Activated naive CD8-positive, alpha-beta T cell treated with anti-CD3 and anti-CD28 coated beads, Interleukin-2, amount 10 ng/mL, durations not matched to agents 7 days and 5 days (primary cell): ENCODE measurements around the gene IGSF8. TPM values are rescaled to one million over a fixed set of nuclear protein-coding genes. Genes with fewer than 3 reads are reported as not detected.
A peak's percentile ranks its signal among the peaks of the same experiment; 100 is the strongest.

Experiments
- ATAC-seq: fragments of 150-1000 bp; cut with Tn5 transposase; one replicate; pipeline ENCODE4 v1.10.0; 2021; ENCODE audit warnings: low read depth, moderate library complexity
- POLR2A ChIA-PET: fragments of 350-600 bp; sonication (Branson Sonifier 250); formaldehyde crosslinking; loops from one replicate; lab custom pipeline; 2021; ENCODE audit warnings: antibody characterized with exemption; lab: Charles Lee
- DNase-seq: peaks from one replicate; pipeline ENCODE4 v3.0.0; 2021
- H3K27ac Mint-ChIP-seq: one replicate; pipeline ENCODE4 v1.8.0; 2022; ENCODE audit warnings: mild to moderate bottlenecking, mixed read lengths
- H3K27me3 Mint-ChIP-seq: one replicate; pipeline ENCODE4 v1.8.0; 2022; ENCODE audit warnings: mild to moderate bottlenecking, moderate library complexity, mixed read lengths
- H3K36me3 Mint-ChIP-seq: one replicate; pipeline ENCODE4 v1.8.0; 2021; ENCODE audit warnings: mild to moderate bottlenecking, mixed read lengths
- H3K4me1 Mint-ChIP-seq: one replicate; pipeline ENCODE4 v1.8.0; 2021; ENCODE audit warnings: mixed read lengths
- H3K4me3 Mint-ChIP-seq: one replicate; pipeline ENCODE4 v1.8.0; 2022; ENCODE audit warnings: mild to moderate bottlenecking, moderate library complexity, mixed read lengths
- H3K9me3 Mint-ChIP-seq: one replicate; pipeline ENCODE4 v1.8.0; 2021; ENCODE audit warnings: mixed read lengths
- total RNA-seq, 2 experiments: library from RNA; stranded (reverse); gene quantifications; one replicate each; pipeline ENCODE4 v1.2.3, GENCODE V29; 2021

IGSF8 gene
- total RNA-seq, 2 experiments from 2014 or later = 39.8 to 44.6 TPM

- H3K36me3 Mint-ChIP-seq = peaks cover 2% of the 10 kb centered on the region
- peaks cover 16% of the 10 kb centered on the region for H3K4me1 Mint-ChIP-seq
- POLR2A ChIA-PET = no interaction called here
- DNase-seq = no peak
- no peaks in the 10 kb centered on the region for H3K9me3 Mint-ChIP-seq
- peaks cover 54% of the 10 kb centered on the region for H3K27me3 Mint-ChIP-seq
- ATAC-seq = no peak
- no peak overlapping the region for H3K4me3 Mint-ChIP-seq
- no peak overlapping the region for H3K27ac Mint-ChIP-seq
Measured at GRCh38 chr1:160074865-160075264, 23.6 kb downstream of the IGSF8 start.

GRCh38 chr1:160071289-160071688, 27.1 kb downstream of the IGSF8 start:
- Mint-ChIP-seq H3K4me1 (peaks cover 13% of the 10 kb centered on the region), H3K9me3 (no peaks in the 10 kb centered on the region), H3K36me3 (peaks cover 2% of the 10 kb centered on the region), H3K27ac (no peak overlapping the region), H3K27me3 (peaks cover 49% of the 10 kb centered on the region), H3K4me3 (no peak overlapping the region)
- no peak for ATAC-seq
- POLR2A ChIA-PET = no interaction called here
- no peak for DNase-seq

- peak; percentile 68 for DNase-seq
- H3K27ac Mint-ChIP-seq = no peak overlapping the region
- peak; percentile 84 for ATAC-seq
- H3K27me3 Mint-ChIP-seq = peaks cover 53% of the 10 kb centered on the region
- POLR2A ChIA-PET = no interaction called here
- no peaks in the 10 kb centered on the region for H3K9me3 Mint-ChIP-seq
- H3K4me3 Mint-ChIP-seq = peak overlapping the region; percentile 91
- peaks cover 2% of the 10 kb centered on the region for H3K36me3 Mint-ChIP-seq
- peaks cover 13% of the 10 kb centered on the region for H3K4me1 Mint-ChIP-seq
Measured at GRCh38 chr1:160070243-160071163, 27.9 kb downstream of the IGSF8 start.

- H3K4me3 Mint-ChIP-seq = peak within 1 kb of the TSS; percentile 91
- POLR2A ChIA-PET = interaction anchor here (0.5 kb wide), 1 partner anchor 66 kb away, joined by 3 read pairs; no protein-coding TSS in a partner anchor
- no peaks in the 10 kb centered on the region for H3K9me3 Mint-ChIP-seq
- H3K36me3 Mint-ChIP-seq = peaks cover 2% of the 10 kb centered on the region
- ATAC-seq (no peak), DNase-seq (no peak)
- H3K4me1 Mint-ChIP-seq = peaks cover 13% of the 10 kb centered on the region
- H3K27ac Mint-ChIP-seq = no peak within 1 kb of the TSS
- peaks cover 47% of the 10 kb centered on the region for H3K27me3 Mint-ChIP-seq
Measured at GRCh38 chr1:160069460-160070231, 28.8 kb downstream of the IGSF8 start, which contains the start of gene KCNJ10. KCNJ10 (minus strand) TSS chr1:160070160; CDS start chr1:160042532, 27,628 bp downstream.

- Mint-ChIP-seq H3K36me3 (peaks cover under 1% of the 10 kb centered on the region), H3K27me3 (peaks cover 50% of the 10 kb centered on the region), H3K27ac (no peak overlapping the region), H3K4me1 (peaks cover 13% of the 10 kb centered on the region), H3K9me3 (no peaks in the 10 kb centered on the region), H3K4me3 (no peak overlapping the region)
- DNase-seq (no peak), ATAC-seq (no peak)
- POLR2A ChIA-PET = no interaction called here
Measured at GRCh38 chr1:160068225-160068624, 30.2 kb downstream of the IGSF8 start.

- no peak overlapping the region for H3K27ac Mint-ChIP-seq
- H3K9me3 Mint-ChIP-seq = no peaks in the 10 kb centered on the region
- ATAC-seq = no peak
- peaks cover 13% of the 10 kb centered on the region for H3K4me1 Mint-ChIP-seq
- H3K36me3 Mint-ChIP-seq = no peaks in the 10 kb centered on the region
- DNase-seq = no peak
- H3K27me3 Mint-ChIP-seq = peaks cover 43% of the 10 kb centered on the region
- H3K4me3 Mint-ChIP-seq = no peak overlapping the region
- POLR2A ChIA-PET = no interaction called here
Measured at GRCh38 chr1:160066829-160067745, 31.3 kb downstream of the IGSF8 start.

- Mint-ChIP-seq H3K9me3 (no peaks in the 10 kb centered on the region), H3K27me3 (peaks cover 28% of the 10 kb centered on the region), H3K27ac (no peak overlapping the region), H3K4me1 (no peaks in the 10 kb centered on the region), H3K36me3 (no peaks in the 10 kb centered on the region), H3K4me3 (no peak overlapping the region)
- POLR2A ChIA-PET = no interaction called here
- no peak for ATAC-seq
- DNase-seq = no peak
Measured at GRCh38 chr1:160064746-160065145, 33.7 kb downstream of the IGSF8 start.

- H3K27ac Mint-ChIP-seq = no peak overlapping the region
- no peak overlapping the region for H3K4me3 Mint-ChIP-seq
- POLR2A ChIA-PET = no interaction called here
- peaks cover 23% of the 10 kb centered on the region for H3K27me3 Mint-ChIP-seq
- no peaks in the 10 kb centered on the region for H3K36me3 Mint-ChIP-seq
- no peak for ATAC-seq
- H3K4me1 Mint-ChIP-seq = no peaks in the 10 kb centered on the region
- no peak for DNase-seq
- H3K9me3 Mint-ChIP-seq = no peaks in the 10 kb centered on the region
Measured at GRCh38 chr1:160064164-160064563, 34.3 kb downstream of the IGSF8 start.

GRCh38 chr1:160063176-160063575, 35.2 kb downstream of the IGSF8 start:
- no peak for ATAC-seq
- Mint-ChIP-seq H3K9me3 (no peaks in the 10 kb centered on the region), H3K36me3 (no peaks in the 10 kb centered on the region), H3K4me3 (no peak overlapping the region), H3K27ac (no peak overlapping the region), H3K27me3 (peaks cover 17% of the 10 kb centered on the region), H3K4me1 (no peaks in the 10 kb centered on the region)
- no peak for DNase-seq
- POLR2A ChIA-PET = no interaction called here

- POLR2A ChIA-PET = no interaction called here
- peaks cover 20% of the 10 kb centered on the region for H3K27me3 Mint-ChIP-seq
- no peaks in the 10 kb centered on the region for H3K36me3 Mint-ChIP-seq
- ATAC-seq = no peak
- no peaks in the 10 kb centered on the region for H3K9me3 Mint-ChIP-seq
- no peak overlapping the region for H3K27ac Mint-ChIP-seq
- H3K4me1 Mint-ChIP-seq = no peaks in the 10 kb centered on the region
- H3K4me3 Mint-ChIP-seq = no peak overlapping the region
- no peak for DNase-seq
Measured at GRCh38 chr1:160062230-160062532, 36.2 kb downstream of the IGSF8 start.

GRCh38 chr1:160061369-160062229, 36.8 kb downstream of the IGSF8 start:
- Mint-ChIP-seq H3K9me3 (no peaks in the 10 kb centered on the region), H3K4me3 (no peak overlapping the region), H3K27me3 (peaks cover 26% of the 10 kb centered on the region), H3K4me1 (no peaks in the 10 kb centered on the region), H3K27ac (no peak overlapping the region), H3K36me3 (no peaks in the 10 kb centered on the region)
- no peak for DNase-seq
- POLR2A ChIA-PET = no interaction called here
- ATAC-seq = no peak

- H3K4me3 Mint-ChIP-seq = no peak overlapping the region
Measured at GRCh38 chr1:160058087-160058486, 40.3 kb downstream of the IGSF8 start.

More at GRCh38 chr1:160058087-160058486, 40.3 kb downstream of the IGSF8 start:
- H3K9me3 Mint-ChIP-seq = no peaks in the 10 kb centered on the region
- H3K4me1 Mint-ChIP-seq = peaks cover 2% of the 10 kb centered on the region
- peaks cover 30% of the 10 kb centered on the region for H3K27me3 Mint-ChIP-seq
- POLR2A ChIA-PET = no interaction called here
- no peak for DNase-seq
- no peak overlapping the region for H3K27ac Mint-ChIP-seq
- no peak for ATAC-seq
- H3K36me3 Mint-ChIP-seq = no peaks in the 10 kb centered on the region
